HG02870 (cell line): ENCODE results near the gene FAM236B.
"Not testable (repeated sequence)": the region's sequence is repeated elsewhere in the genome, so short reads cannot be mapped to it uniquely, and the experiment has no call there.

Source experiments
- ATAC-seq: cut with Tn5 transposase; IDR thresholded peaks from one replicate; pipeline ENCODE4 v1.9.1; 2021; ENCODE audit warnings: mild to moderate bottlenecking, moderate library complexity; ENCODE audit not compliant: unreplicated experiment

Gene FAM236B

DNA sequence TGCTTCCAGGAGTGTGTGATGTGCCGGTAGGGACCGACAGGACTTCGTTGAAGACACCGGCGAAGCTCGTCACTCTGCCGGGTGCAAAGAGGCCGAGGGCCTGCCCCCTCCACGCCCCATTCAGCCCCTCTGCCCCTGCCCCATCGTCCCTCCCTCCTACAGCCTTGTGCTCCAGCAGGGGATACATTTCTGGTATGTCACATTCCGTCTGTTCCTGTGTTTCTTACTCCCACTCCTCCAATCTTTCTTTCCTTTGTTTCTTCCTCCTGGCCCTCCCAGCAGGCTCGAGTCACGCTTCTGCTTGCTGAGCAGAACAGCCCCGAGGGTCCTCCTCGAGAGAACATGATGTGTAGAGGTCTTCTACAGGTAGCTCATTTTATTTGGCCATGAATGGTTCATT lies at the start of gene FAM236B:
TSS of gene FAM236B (minus strand) at position 101 of the 400 bp plus-strand sequence. CDS start at position 1, 100 bp downstream.
- not testable (repeated sequence) for ATAC-seq

GRCh38 chrX:72830701-72831100 lies 48.2 kb upstream of the FAM236B start:
- not testable (repeated sequence) for ATAC-seq

GRCh38 chrX:72808110-72808509 lies 25.6 kb upstream of the FAM236B start, which contains the start of gene FAM236D:
Gene FAM236D, minus strand, starts transcription at chrX:72808210. Its CDS starts 100 bp downstream, at chrX:72808110.
- ATAC-seq: not testable (repeated sequence)

DNA sequence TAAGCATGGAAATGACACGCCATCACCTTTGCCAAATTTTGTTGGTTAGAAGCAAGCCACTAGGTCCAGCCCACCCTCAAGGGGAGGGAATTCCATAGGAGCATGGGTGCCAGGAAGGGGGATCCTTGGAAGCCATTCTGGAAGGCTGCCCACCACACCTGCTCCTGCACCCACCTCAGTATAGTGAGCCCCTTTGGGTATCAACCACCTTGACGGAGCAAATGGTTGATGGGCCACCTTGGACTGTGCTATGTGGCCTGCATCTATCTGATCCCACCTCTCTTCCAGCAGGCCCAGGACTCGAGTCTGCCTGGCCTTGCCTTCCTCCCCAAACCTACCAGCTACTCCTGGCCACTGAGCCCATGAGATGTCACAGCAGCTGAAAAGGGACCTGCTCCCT lies 7.9 kb upstream of the FAM236B start:
- ATAC-seq: not testable (repeated sequence)

DNA sequence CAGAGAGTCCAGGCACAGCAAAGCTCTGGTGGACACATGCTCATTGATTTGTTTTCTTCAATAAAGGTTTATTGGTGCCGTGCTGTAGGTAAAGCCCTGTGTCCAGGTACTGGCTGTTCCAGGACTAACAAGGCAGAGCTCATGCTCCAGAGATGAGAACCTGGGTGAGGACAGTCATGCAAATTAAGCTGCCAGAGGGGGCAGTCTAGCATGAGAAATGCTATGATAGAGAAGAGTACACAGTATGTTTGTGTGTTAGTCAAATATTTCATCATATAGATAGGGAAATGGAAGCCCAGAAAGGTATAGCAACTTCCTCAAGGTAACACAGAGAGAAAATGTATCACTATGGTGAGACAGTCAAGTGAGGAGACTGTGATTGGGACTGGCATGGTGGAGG lies 5.7 kb upstream of the FAM236B start:
- not testable (repeated sequence) for ATAC-seq

DNA sequence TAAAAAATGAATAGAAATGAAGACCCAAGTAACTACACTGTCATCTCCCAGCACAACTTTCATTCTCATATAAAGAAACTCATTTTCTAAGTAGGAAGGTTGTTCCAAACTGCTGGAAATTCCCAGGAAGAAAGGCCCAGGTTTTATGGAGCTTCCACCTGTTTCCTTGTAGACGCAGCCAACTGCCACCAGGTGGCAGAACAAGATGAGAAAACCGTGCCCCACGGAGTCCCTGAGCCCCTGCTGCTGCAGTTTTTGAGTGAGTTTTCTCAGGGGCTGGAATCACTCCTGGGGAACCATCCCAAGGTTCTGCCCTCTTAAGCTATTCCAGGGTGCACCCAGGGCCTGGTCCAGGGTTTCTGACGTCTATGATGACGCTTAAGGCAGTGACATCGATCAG lies 1.5 kb upstream of the FAM236B start:
- ATAC-seq: not testable (repeated sequence)

DNA sequence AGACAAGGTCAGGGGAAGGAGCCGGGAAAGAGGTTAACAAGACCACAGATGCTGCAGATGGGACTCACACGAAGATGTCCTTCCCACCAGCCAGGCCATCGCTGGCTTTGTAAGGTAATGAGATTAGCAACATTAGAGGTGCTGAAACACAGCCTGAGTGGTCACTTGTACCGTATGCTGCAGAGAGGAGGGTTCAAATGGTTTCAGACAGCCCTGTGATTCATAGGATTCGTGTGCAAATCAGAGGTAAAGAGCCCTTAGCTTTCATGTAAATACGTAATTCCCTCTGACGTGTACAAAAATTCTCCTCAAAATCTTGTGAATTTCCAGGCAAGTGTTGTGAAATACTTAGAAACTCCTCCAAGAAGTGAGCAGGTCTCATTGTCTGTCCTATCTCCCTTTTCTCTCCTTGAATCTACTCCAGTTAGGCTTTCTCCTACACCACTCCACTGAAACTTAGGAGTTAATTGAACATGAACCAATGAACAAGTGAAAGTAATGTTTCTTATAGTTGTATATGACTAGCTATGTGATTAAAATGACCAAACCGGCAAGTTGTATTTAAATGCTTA lies 991 bp upstream of the FAM236B start:
- ATAC-seq: not testable (repeated sequence)

- not testable (repeated sequence) for ATAC-seq
These were observed 4.3 kb downstream of the FAM236B start for GRCh38 chrX:72778146-72778545.

GRCh38 chrX:72777467-72777790 lies 5.0 kb downstream of the FAM236B start:
- ATAC-seq: peak; percentile 74

- ATAC-seq: peak; percentile 64
These were observed 5.6 kb downstream of the FAM236B start, which contains the start of gene DMRTC1B for GRCh38 chrX:72776653-72777466. Gene DMRTC1B, plus strand, starts transcription at chrX:72776890. Its CDS starts 68,246 bp downstream, at chrX:72845136.

GRCh38 chrX:72760454-72760853 lies 22.0 kb downstream of the FAM236B start:
- not testable (repeated sequence) for ATAC-seq

DNA sequence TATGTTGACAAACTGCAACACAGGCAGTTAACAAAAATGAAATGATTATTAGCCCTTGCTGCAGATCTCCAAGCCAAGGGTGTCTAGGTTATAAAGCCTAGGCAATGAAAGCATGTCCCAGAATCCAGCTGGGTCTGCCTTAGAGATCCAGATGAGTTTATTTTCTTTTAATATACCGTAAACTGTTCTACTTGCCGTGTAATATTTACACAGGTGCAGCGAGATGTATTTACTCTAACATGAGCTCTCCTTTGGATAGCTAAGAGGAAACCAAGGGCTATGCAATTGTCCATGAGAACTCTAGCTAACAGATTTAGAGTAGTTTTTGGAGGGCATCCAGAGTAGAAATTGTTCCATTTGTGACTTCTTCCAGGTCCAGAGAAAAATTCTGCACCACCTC lies 33.9 kb downstream of the FAM236B start:
- ATAC-seq: not testable (repeated sequence)

- ATAC-seq: not testable (repeated sequence)
These were observed 36.9 kb downstream of the FAM236B start for GRCh38 chrX:72745546-72745945.

DNA sequence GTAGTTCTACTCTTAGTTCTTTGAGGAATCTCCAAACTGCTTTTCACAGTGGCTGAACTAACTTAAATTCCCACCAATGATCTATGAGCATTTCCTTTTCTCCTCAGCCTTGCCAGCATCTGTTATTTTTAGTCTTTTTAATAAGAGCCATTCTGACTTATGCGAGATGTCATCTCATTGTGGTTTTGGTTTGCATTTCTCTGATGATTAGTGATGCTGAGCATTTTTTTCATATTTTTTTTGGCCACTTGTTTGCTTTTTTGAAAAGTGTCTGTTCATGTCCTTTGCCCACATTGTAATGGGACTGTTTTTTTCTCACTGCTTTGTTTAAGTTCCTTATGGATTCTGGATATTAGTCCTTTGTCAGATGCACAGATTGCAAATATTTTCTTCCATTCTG lies 46.9 kb downstream of the FAM236B start:
- no peak for ATAC-seq

DNA sequence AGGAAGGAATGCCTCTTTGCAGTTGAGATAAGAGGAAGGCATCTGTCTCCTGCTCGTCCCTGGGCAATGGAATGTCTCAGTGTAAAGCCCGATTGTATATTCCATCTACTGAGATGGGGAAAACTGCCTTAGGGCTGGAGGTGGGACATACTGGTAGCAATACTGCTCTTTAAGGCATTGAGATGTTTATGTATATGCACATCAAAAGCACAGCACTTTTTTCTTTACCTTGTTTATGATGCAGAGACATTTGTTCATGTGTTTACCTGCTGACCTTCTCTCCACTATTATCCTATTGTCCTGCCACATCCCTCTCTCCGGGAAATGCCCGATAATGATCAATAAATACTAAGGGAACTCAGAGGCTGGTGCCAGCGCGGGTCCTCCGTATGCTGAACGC lies 48.8 kb downstream of the FAM236B start:
- ATAC-seq: not testable (repeated sequence)
